ENCODE data around the gene GBA3. TPM values are rescaled to one million over a fixed set of nuclear protein-coding genes. Genes with fewer than 3 reads are reported as not detected.

Gene GBA3
- total RNA-seq, 1 donor from 2014 or later: not detected

DNA sequence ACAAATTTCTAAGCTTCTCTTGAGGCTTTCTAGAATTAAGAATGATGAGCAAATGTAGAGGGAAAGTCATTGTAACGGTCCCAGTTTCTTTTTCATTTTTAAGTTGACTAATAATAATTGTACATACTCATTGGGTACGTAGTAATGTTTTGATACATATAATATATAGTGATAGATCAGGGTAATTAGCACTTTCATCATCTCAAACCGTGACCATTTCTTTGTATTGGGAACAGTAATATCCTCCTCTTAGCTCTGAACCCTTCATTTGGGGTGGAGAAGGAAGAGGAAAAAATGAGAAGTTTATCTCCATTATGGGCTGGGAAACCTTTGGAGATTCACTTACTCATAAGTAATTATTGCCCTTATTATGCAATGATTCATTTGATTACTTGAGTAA is 39.0 kb upstream of the GBA3 start:
- TF ChIP-seq, protein P1, sequence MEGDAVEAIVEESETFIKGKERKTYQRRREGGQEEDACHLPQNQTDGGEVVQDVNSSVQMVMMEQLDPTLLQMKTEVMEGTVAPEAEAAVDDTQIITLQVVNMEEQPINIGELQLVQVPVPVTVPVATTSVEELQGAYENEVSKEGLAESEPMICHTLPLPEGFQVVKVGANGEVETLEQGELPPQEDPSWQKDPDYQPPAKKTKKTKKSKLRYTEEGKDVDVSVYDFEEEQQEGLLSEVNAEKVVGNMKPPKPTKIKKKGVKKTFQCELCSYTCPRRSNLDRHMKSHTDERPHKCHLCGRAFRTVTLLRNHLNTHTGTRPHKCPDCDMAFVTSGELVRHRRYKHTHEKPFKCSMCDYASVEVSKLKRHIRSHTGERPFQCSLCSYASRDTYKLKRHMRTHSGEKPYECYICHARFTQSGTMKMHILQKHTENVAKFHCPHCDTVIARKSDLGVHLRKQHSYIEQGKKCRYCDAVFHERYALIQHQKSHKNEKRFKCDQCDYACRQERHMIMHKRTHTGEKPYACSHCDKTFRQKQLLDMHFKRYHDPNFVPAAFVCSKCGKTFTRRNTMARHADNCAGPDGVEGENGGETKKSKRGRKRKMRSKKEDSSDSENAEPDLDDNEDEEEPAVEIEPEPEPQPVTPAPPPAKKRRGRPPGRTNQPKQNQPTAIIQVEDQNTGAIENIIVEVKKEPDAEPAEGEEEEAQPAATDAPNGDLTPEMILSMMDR (IDR thresholded peaks at IDR 0.05; ENCODE audit: unreplicated experiment): no peak
- no peak overlapping the region for H3K27ac Mint-ChIP-seq (ENCODE audit: unreplicated experiment)

DNA sequence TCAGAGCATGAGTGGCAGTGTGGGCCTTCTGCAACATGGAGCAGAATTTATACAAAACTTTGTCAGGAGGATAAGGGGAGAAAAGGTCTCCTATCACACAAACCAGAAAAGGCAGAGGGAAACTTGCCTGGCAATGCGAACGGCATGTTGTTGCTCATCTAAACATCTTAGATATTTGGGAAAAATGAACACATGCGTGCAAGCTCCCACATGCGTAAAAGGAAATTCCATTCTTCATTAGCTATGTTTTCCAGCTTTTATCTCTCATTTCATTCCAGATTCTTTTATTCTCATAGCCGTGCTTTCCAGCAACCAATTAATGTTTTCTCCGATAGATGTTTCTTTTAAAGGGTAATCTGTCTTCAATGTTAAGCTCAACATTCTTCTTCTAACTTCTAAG is 31.3 kb upstream of the GBA3 start:
- Mint-ChIP-seq H3K9me3 (ENCODE audit: unreplicated experiment) (no peaks in the 10 kb centered on the region), H3K27ac (ENCODE audit: unreplicated experiment) (no peak overlapping the region), H3K4me1 (ENCODE audit: unreplicated experiment) (no peaks in the 10 kb centered on the region), H3K27me3 (ENCODE audit: unreplicated experiment) (no peaks in the 10 kb centered on the region), H3K4me3 (ENCODE audit: unreplicated experiment) (no peak overlapping the region), H3K36me3 (ENCODE audit: low read depth, unreplicated experiment) (no peaks in the 10 kb centered on the region)
- TF ChIP-seq, protein P1 (IDR thresholded peaks at IDR 0.05; ENCODE audit: unreplicated experiment): no peak
- no peak for DNase-seq (ENCODE audit: low spot score)

More for the DNA sequence above, 39.0 kb upstream of the GBA3 start:
- H3K4me1 Mint-ChIP-seq (ENCODE audit: unreplicated experiment): no peaks in the 10 kb centered on the region
- no peak for DNase-seq (ENCODE audit: low spot score)
- no peak overlapping the region for H3K4me3 Mint-ChIP-seq (ENCODE audit: unreplicated experiment)
- no peaks in the 10 kb centered on the region for H3K27me3 Mint-ChIP-seq (ENCODE audit: unreplicated experiment)
- H3K36me3 Mint-ChIP-seq (ENCODE audit: low read depth, unreplicated experiment): no peaks in the 10 kb centered on the region
- H3K9me3 Mint-ChIP-seq (ENCODE audit: unreplicated experiment): no peaks in the 10 kb centered on the region

DNA sequence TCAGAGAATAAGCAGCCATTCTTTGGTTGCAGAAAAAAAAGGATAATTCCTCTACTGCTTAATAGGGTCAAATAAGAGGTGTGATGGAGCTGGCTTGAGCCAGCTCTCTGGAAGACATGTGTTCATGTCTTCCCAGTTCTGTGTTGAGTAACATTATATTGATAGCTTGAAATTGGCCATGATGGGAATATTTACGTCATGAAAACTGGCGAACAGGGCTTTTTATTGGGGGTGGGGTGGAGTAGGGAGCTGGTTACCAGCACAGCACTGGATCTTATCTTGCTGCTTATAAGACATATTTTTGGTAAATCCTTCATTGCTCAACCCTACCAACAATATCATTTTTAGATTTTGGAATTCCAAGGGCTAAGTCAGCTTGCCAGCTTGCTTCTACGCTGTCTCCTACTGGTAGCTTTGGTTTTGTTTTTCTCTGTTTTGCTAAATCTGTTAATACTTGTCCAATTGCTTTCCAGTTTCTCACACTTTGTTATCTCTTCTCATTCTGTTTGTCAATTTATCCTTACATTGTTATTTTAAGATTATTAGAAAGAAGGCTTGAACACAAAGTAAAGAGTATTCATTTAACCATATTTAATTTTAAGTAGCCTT is 25.3 kb upstream of the GBA3 start:
- DNase-seq (ENCODE audit: low spot score): no peak
- H3K27ac Mint-ChIP-seq (ENCODE audit: unreplicated experiment): no peak overlapping the region
- TF ChIP-seq, protein P1 (IDR thresholded peaks at IDR 0.05; ENCODE audit: unreplicated experiment): no peak
- H3K27me3 Mint-ChIP-seq (ENCODE audit: unreplicated experiment): no peaks in the 10 kb centered on the region
- H3K4me3 Mint-ChIP-seq (ENCODE audit: unreplicated experiment): no peak overlapping the region
- H3K9me3 Mint-ChIP-seq (ENCODE audit: unreplicated experiment): no peaks in the 10 kb centered on the region
- H3K4me1 Mint-ChIP-seq (ENCODE audit: unreplicated experiment): peaks cover 3% of the 10 kb centered on the region
- H3K36me3 Mint-ChIP-seq (ENCODE audit: low read depth, unreplicated experiment): no peaks in the 10 kb centered on the region

DNA sequence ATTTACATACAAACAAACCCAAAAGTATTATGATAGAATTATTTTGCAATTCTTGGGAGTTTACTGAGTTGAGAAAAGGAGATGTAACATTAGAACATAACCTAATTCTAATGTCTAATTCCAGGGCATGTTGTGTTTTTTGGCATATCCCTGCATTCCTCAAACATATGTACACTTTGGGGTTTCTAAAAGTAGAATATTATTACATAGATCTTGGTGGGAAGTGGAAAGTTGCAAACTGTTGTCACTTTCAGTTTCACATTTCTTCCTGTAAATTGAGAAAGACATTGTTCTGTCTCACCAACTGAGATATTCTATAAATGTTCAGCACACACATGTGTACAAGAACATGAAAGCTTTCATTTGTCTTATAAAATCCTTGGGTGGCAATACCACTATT is 24.4 kb upstream of the GBA3 start:
- H3K4me1 Mint-ChIP-seq (ENCODE audit: unreplicated experiment): peaks cover 3% of the 10 kb centered on the region
- DNase-seq (ENCODE audit: low spot score): no peak
- H3K27me3 Mint-ChIP-seq (ENCODE audit: unreplicated experiment): no peaks in the 10 kb centered on the region
- no peak overlapping the region for H3K4me3 Mint-ChIP-seq (ENCODE audit: unreplicated experiment)
- TF ChIP-seq, protein P1 (IDR thresholded peaks at IDR 0.05; ENCODE audit: unreplicated experiment): no peak
- no peaks in the 10 kb centered on the region for H3K36me3 Mint-ChIP-seq (ENCODE audit: low read depth, unreplicated experiment)
- no peak overlapping the region for H3K27ac Mint-ChIP-seq (ENCODE audit: unreplicated experiment)
- H3K9me3 Mint-ChIP-seq (ENCODE audit: unreplicated experiment): no peaks in the 10 kb centered on the region

DNA sequence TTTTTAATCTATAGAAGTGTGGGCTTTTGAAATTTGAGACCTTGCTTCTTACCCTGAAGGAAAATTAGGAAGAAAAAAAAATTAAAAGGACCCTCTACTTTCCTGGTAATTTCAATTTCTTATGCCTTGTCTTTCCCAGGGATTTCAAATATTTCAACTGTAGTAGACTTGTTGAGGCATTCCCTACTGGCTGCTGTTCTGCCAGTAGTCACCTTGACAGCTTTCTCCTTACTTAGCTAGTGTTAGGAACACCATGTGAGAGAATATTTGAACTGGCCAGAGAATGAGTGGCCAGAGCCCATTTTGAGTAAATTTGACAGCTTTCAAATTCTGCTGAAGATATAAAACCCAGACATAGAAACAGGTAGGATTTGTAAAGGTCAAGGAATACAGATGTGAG is 24.0 kb upstream of the GBA3 start:
- peaks cover 3% of the 10 kb centered on the region for H3K4me1 Mint-ChIP-seq (ENCODE audit: unreplicated experiment)
- TF ChIP-seq, protein P1 (IDR thresholded peaks at IDR 0.05; ENCODE audit: unreplicated experiment): no peak
- H3K36me3 Mint-ChIP-seq (ENCODE audit: low read depth, unreplicated experiment): no peaks in the 10 kb centered on the region
- no peak for DNase-seq (ENCODE audit: low spot score)
- H3K9me3 Mint-ChIP-seq (ENCODE audit: unreplicated experiment): no peaks in the 10 kb centered on the region
- no peak overlapping the region for H3K27ac Mint-ChIP-seq (ENCODE audit: unreplicated experiment)
- H3K4me3 Mint-ChIP-seq (ENCODE audit: unreplicated experiment): no peak overlapping the region
- no peaks in the 10 kb centered on the region for H3K27me3 Mint-ChIP-seq (ENCODE audit: unreplicated experiment)
